WI38 (cell line): ENCODE results near the gene PTGER2.
A peak's percentile ranks its signal among the peaks of the same experiment; 100 is the strongest.

ENCODE experiments used
- H3K4me3 ChIP-seq: 2 replicates; pipeline ENCODE4 v1.5.1; 2011; ENCODE audit warnings: low read depth, mild to moderate bottlenecking, control low read depth, low read length
- TF ChIP-seq, protein P1 (sequence below): IDR thresholded peaks from 2 replicates; pipeline ENCODE4 v1.5.1; 2012; ENCODE audit warnings: low read depth, mild to moderate bottlenecking, control low read depth, low read length

Gene PTGER2

GRCh38 chr14:52304248-52304904 is 9.7 kb upstream of the PTGER2 start:
- H3K4me3 ChIP-seq = no peak overlapping the region
- TF ChIP-seq, protein P1, sequence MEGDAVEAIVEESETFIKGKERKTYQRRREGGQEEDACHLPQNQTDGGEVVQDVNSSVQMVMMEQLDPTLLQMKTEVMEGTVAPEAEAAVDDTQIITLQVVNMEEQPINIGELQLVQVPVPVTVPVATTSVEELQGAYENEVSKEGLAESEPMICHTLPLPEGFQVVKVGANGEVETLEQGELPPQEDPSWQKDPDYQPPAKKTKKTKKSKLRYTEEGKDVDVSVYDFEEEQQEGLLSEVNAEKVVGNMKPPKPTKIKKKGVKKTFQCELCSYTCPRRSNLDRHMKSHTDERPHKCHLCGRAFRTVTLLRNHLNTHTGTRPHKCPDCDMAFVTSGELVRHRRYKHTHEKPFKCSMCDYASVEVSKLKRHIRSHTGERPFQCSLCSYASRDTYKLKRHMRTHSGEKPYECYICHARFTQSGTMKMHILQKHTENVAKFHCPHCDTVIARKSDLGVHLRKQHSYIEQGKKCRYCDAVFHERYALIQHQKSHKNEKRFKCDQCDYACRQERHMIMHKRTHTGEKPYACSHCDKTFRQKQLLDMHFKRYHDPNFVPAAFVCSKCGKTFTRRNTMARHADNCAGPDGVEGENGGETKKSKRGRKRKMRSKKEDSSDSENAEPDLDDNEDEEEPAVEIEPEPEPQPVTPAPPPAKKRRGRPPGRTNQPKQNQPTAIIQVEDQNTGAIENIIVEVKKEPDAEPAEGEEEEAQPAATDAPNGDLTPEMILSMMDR = no peak

- TF ChIP-seq, protein P1 = no peak
- no peak overlapping the region for H3K4me3 ChIP-seq
Observed at GRCh38 chr14:52305014-52305413, 9.1 kb upstream of the PTGER2 start.

GRCh38 chr14:52307376-52307775 is 6.7 kb upstream of the PTGER2 start:
- TF ChIP-seq, protein P1 = no peak
- no peak overlapping the region for H3K4me3 ChIP-seq

DNA sequence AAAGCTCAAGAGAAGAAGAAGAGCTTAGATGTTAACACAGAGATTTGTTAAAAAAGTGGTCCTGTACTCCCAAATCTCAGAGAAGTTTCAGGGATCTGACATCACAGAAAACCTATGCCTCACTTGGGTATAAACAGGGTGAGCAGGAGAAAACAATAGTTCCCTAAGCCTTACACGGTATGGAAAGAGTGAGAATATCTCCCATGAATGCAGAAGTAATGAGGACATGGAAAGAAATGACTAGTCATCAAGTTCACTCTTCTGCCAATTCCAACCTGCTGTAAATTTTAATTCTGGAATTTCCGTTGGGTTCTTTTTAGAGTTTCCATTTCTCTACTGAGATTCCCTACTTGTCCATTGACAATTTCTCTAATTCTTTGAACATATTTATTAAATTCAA is 6.2 kb upstream of the PTGER2 start:
- no peak overlapping the region for H3K4me3 ChIP-seq
- TF ChIP-seq, protein P1 = no peak

- TF ChIP-seq, protein P1 = no peak
- no peak overlapping the region for H3K4me3 ChIP-seq
Observed at GRCh38 chr14:52310541-52310940, 3.6 kb upstream of the PTGER2 start.

- peak overlapping the region; percentile 79 for H3K4me3 ChIP-seq
- TF ChIP-seq, protein P1 = no peak
Observed at GRCh38 chr14:52312931-52313355, 1.2 kb upstream of the PTGER2 start.

GRCh38 chr14:52313462-52313861 is 650 bp upstream of the PTGER2 start:
- TF ChIP-seq, protein P1 = no peak
- H3K4me3 ChIP-seq = peak overlapping the region; percentile 79
